Aorta (tissue), 5 donors: ENCODE results near the gene TMOD3. TPM values are rescaled to one million over a fixed set of nuclear protein-coding genes. Genes with fewer than 3 reads are reported as not detected.

Source experiments
- ATAC-seq: fragments of 200-7000 bp; cut with Tn5 transposase; one replicate; pipeline ENCODE4 v1.9.1; 2022; ENCODE audit warnings: moderate library complexity; ENCODE audit not compliant: low FRiP score
- DNase-seq, 2 donors: peaks; one replicate each; pipeline ENCODE4 v3.0.0-alpha.2; 2020
- H3K27ac ChIP-seq, 2 donors: one replicate each; pipeline ENCODE4 v1.5.1; 2013; ENCODE audit warnings: low read length in 2 of 2, mild to moderate bottlenecking in 2 of 2, moderate library complexity in 2 of 2, control low read depth in 1 of 2, inconsistent platforms in 1 of 2, low read depth in 1 of 2
- H3K27me3 ChIP-seq, 2 donors: one replicate each; pipeline ENCODE4 v1.6.1; 2013; ENCODE audit warnings: control low read depth in 1 of 2, low read length in 1 of 2, mild to moderate bottlenecking in 1 of 2, moderate library complexity in 1 of 2; ENCODE audit not compliant: insufficient read depth in 2 of 2, control insufficient read depth in 1 of 2
- H3K36me3 ChIP-seq, 2 donors: one replicate each; pipeline ENCODE4 v1.6.1; 2013; ENCODE audit warnings: control low read depth in 1 of 2, low read length in 1 of 2, mild to moderate bottlenecking in 1 of 2; ENCODE audit not compliant: insufficient read depth in 2 of 2, control insufficient read depth in 1 of 2
- H3K4me1 ChIP-seq, 2 donors: one replicate each; pipeline ENCODE4 v1.6.1; 2013; ENCODE audit warnings: low read length in 2 of 2, control low read depth in 1 of 2, mild to moderate bottlenecking in 1 of 2, moderate library complexity in 1 of 2; ENCODE audit not compliant: insufficient read depth in 2 of 2, control insufficient read depth in 1 of 2
- H3K4me3 ChIP-seq, 2 donors: one replicate each; pipeline ENCODE4 v1.5.1; 2013; ENCODE audit warnings: low read length in 2 of 2, control low read depth in 1 of 2, mild to moderate bottlenecking in 1 of 2
- H3K9me3 ChIP-seq: one replicate; pipeline ENCODE4 v1.6.1; 2013; ENCODE audit warnings: mild to moderate bottlenecking, low read length; ENCODE audit not compliant: control insufficient read depth
- WGBS, 2 donors: extraction: QIAGEN DNeasy Blood & Tissue Kit; methylation state at CpG; one replicate each; pipeline ENCODE4 v1.1.7; 2013; 5-methylcytosine and 5-hydroxymethylcytosine counted together
- intact Hi-C, 2 donors: fragments of 100-400 bp; cut with DNase I; formaldehyde crosslinking; loops; one replicate each; pipeline versions ENCODE4 v1.14.2 to v1.15.0; 2022
- polyA plus RNA-seq, 2 donors: library from polyadenylated mRNA; stranded (reverse); fragments of 200-250 nt; gene quantifications; one replicate each; pipeline ENCODE4 v1.2.3, GENCODE V29; 2013
- total RNA-seq, 2 donors: library from RNA; stranded (reverse); fragmentation: NEBNext Ultra II Directional; extraction: Animal tissue kit (Norgen Biotek cat#: 25700); gene quantifications; one replicate each; pipeline ENCODE4 v1.2.1, GENCODE V29; 2021
- donor health status: healthy with polysubstance abuse.
- donor health status: Bipolar disorder and iron deficiency.
- donor health status: DM: no; HTN: no; CAD: no.
- donor health status: DM: no; HTN: no; CAD: no.
- donor health status: DM: yes; HTN: yes; CAD: no.

TMOD3 gene
- total and polyA plus RNA-seq, 4 donors: 11.0 to 57.3 (median 29.7) TPM

GRCh38 chr15:51840692-51841091, 11.2 kb downstream of the TMOD3 start:
- no peak overlapping the region for H3K27ac ChIP-seq
- no peaks in the 10 kb centered on the region for H3K9me3 ChIP-seq
- no peaks in the 10 kb centered on the region for H3K27me3 ChIP-seq
- 83 to 86% methylated on average over 4 of the region's 4 CpGs for WGBS, 2 donors
- peaks cover 6% of the 10 kb centered on the region in 2 donors for H3K4me1 ChIP-seq
- ATAC-seq (no peak), DNase-seq (no peak)
- peaks cover 0 to 2% of the 10 kb centered on the region in 2 donors for H3K36me3 ChIP-seq
- no peak overlapping the region for H3K4me3 ChIP-seq
- intact Hi-C loops: no loop called here

GRCh38 chr15:51841406-51842040, 12.1 kb downstream of the TMOD3 start:
- no peak overlapping the region for H3K4me3 ChIP-seq

DNA sequence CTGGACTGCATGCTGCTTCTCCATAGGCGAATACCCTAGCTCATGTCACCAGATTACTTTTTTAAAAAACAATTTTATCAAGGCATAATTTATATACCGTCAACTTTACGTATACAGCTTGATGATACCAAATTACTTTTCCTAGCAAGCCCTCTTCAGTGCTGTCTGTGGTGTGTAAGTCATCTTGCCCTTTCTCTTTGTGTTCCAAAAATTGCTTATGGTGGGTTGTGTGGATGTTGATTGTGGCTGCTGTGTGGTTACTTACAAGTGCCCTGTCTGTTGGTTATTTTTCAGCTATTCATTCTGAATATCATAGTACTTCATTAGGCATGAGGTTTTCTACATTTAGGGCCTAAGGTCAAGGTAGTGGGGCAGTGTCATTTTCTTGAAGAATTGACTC, 12.8 kb downstream of the TMOD3 start:
- intact Hi-C loops: no loop called here
- Histone ChIP-seq H3K36me3 (peaks cover 0 to 2% of the 10 kb centered on the region in 2 donors), H3K4me3 (no peak overlapping the region), H3K9me3 (no peaks in the 10 kb centered on the region), H3K4me1 (peaks cover 4 to 6% of the 10 kb centered on the region in 2 donors), H3K27ac (no peak overlapping the region), H3K27me3 (no peaks in the 10 kb centered on the region)
- WGBS, 2 donors: 97 to 98% methylated on average over 3 of the region's 3 CpGs
- ATAC-seq (no peak), DNase-seq (no peak)

More at GRCh38 chr15:51841406-51842040, 12.1 kb downstream of the TMOD3 start:
- peaks cover 6% of the 10 kb centered on the region in 2 donors for H3K4me1 ChIP-seq
- no peaks in the 10 kb centered on the region for H3K9me3 ChIP-seq
- WGBS, 2 donors: 83% methylated on average over 5 of the region's 5 CpGs
- DNase-seq (no peak), ATAC-seq (no peak)
- H3K27me3 ChIP-seq: no peaks in the 10 kb centered on the region
- intact Hi-C loops: no loop called here
- no peak overlapping the region for H3K27ac ChIP-seq
- peaks cover 0 to 2% of the 10 kb centered on the region in 2 donors for H3K36me3 ChIP-seq

DNA sequence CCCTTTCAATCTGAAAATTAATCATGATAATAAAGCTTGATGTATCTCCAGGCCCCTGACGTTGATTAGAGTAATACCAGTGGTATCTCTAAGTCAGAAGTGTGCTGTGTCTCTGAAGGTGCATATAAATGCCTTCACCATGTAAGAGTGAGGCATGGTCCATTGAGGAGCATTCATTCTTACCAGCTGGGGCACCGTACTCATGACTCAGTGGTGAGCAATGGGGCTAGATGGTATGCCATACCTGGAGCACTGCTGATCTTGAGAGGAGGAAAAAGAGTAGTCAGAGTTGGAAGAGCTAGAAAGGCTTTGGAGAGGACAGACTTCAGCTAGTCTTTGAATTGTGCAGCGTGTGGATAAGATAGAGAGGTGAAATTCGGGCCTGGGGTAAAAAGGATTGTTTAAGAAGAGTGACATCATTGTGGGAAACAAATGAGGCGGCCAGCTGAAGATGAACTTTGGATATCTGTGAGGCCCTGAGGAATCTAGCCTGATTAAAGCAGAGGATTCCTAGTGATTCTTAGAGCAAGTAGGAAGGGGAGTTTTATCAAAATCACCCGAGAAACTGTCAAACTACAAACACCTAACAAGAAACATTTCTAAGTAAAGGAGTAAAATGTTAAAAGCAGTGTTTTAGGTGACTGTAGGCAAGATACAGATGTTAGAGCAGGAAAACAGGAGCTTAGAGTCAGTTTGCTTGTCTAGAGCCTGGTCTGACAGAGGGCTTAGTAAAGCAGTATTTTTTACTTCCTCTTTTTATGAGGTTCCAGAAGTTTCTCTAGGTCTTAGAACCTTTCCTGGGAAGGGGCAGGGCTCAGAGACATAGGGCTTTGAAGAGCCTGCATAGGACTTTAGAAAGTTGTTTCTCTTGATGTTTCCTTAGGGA, 13.6 kb downstream of the TMOD3 start:
- H3K4me3 ChIP-seq: no peak overlapping the region
- H3K4me1 ChIP-seq: peaks cover 4 to 8% of the 10 kb centered on the region in 2 donors
- ATAC-seq: no peak
- no peak overlapping the region for H3K27ac ChIP-seq
- H3K36me3 ChIP-seq: peaks cover 0 to 2% of the 10 kb centered on the region in 2 donors
- 82 to 88% methylated on average over 6 of the region's 6 CpGs for WGBS, 2 donors
- intact Hi-C loops: no loop called here
- no peak for DNase-seq
- H3K9me3 ChIP-seq: no peaks in the 10 kb centered on the region
- no peaks in the 10 kb centered on the region for H3K27me3 ChIP-seq

DNA sequence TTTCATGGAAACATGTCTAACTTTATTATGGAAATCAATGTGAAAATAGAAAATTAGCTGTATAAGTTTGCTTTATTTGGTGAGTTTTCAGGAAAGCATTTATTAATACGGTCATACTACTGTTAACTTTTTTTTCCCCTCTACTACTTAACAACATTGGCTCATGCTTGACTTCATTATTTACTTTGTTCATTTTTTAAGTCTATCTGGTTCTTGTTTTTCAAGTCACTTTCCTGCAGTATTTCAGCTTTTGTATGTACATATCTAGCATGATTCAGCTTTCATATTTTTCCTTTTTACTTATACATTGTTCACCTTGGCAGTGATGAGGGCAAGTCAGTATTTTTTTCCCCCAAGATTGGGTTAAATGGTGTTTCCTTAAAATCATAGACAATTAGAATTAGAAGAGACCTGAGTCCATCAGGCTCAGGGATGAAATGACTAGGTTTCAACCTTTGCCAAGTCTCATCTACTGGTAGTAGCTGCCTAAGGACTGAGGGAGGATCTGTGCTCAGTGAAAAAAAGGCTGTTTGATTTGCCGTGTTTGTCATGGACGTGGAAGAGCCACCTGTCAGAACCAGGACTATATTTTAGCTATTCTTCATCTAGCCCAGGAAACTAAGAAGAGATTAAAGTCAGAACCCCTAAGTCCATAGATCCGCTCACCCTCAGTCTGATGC, 15.4 kb downstream of the TMOD3 start:
- H3K4me3 ChIP-seq: no peak overlapping the region
- peaks cover 0 to 2% of the 10 kb centered on the region in 2 donors for H3K36me3 ChIP-seq
- ATAC-seq (no peak), DNase-seq (no peak)
- WGBS, 2 donors: 56 to 57% methylated on average over 4 of the region's 4 CpGs
- peaks cover 4 to 16% of the 10 kb centered on the region in 2 donors for H3K4me1 ChIP-seq
- intact Hi-C loops: no loop called here
- no peaks in the 10 kb centered on the region for H3K9me3 ChIP-seq
- no peaks in the 10 kb centered on the region for H3K27me3 ChIP-seq
- H3K27ac ChIP-seq: no peak overlapping the region

DNA sequence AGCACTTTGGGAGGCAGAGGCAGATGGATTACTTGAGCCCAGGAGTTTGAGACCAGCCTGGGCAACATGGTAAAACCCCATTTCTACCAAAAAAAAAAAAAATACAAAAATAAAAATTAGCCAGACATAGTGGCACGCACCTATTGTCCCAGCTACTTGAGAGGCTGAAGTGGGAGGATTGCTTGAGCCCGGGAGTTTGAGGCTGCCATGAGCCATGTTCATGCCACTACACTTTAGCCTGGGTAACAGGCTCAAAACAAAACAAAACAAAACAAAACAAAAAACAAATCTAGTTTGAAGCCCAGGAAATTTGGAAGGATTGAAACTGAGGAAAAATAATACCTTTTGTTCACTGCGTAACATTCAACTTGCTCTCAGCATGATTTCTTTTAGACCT, 16.6 kb downstream of the TMOD3 start:
- DNase-seq (no peak), ATAC-seq (no peak)
- Histone ChIP-seq H3K27me3 (no peaks in the 10 kb centered on the region), H3K9me3 (no peaks in the 10 kb centered on the region), H3K4me1 (peaks cover 4 to 16% of the 10 kb centered on the region in 2 donors), H3K27ac (no peak overlapping the region), H3K36me3 (peaks cover 0 to 2% of the 10 kb centered on the region in 2 donors), H3K4me3 (no peak overlapping the region)
- intact Hi-C loops: no loop called here
- 74 to 82% methylated on average over 3 of the region's 3 CpGs for WGBS, 2 donors

DNA sequence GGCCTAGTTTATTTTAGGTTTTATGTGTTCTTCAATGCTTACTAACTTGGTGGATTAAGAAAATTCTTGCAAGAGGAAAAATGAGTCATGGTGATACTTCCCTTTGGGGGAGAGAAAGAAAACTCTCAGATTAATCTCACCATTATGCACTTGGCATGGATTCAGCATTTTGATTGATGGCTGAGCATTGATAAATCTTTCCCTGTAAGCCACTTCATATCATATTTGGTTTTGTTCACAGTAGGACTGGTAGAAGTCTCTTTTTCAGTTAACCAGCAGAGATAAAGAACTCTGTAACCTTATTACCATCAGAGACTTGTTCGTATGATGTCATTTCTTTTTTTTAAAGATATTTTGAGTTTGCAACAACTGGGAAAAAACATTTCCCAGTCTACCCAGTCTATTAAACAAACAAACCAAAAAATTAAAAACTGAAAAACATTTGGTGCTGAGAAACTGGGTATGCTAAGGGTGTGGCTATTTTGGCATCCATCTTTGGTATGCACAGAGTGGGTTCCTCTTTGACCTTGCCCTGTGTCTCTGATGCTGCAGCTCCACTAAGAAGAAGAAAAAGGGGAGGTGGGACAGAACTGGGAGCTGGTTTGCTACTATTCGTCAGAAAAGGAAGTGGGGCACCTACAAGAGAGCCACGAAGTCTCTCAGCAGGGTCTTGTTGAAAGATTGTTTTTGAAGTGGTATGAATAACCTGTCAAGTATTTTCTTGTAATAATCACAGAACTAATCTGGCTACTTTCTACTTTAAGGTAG, 17.2 kb downstream of the TMOD3 start:
- DNase-seq (no peak), ATAC-seq (peak; percentile 5)
- H3K27ac ChIP-seq: no peak overlapping the region
- H3K36me3 ChIP-seq: peaks cover 0 to 2% of the 10 kb centered on the region in 2 donors
- H3K9me3 ChIP-seq: no peaks in the 10 kb centered on the region
- intact Hi-C loops: no loop called here
- H3K4me3 ChIP-seq: no peak overlapping the region
- peaks cover 4 to 16% of the 10 kb centered on the region in 2 donors for H3K4me1 ChIP-seq
- WGBS, 2 donors: 52 to 63% methylated on average over 3 of the region's 3 CpGs
- no peaks in the 10 kb centered on the region for H3K27me3 ChIP-seq

DNA sequence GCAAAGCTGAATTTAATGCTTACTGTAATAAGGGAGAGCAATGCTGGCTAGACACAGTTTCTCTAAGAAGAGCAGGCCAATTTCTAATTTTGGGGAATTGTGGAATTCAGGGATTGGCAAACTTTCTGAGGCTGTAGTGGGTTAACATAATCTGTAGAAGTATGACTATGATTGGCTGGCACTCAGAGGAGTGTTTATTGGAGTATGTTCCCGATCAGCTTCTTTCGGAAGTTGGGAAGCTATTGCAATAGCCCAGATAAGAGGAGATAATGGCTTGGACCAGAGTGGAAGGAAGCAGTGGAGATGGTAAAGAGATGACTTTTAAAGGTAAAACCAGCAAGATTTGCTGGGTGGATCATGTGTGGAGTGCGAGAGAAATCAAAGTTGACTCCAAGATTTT, 19.4 kb downstream of the TMOD3 start:
- Histone ChIP-seq H3K4me3 (no peak overlapping the region), H3K27me3 (no peaks in the 10 kb centered on the region), H3K27ac (no peak overlapping the region), H3K9me3 (no peaks in the 10 kb centered on the region), H3K36me3 (no peaks in the 10 kb centered on the region), H3K4me1 (peaks cover 0 to 10% of the 10 kb centered on the region in 2 donors)
- intact Hi-C loops: no loop called here
- no peak for DNase-seq
- ATAC-seq: no peak
- 34 to 39% methylated on average over 3 of the region's 3 CpGs for WGBS, 2 donors
